Endometrial microvascular endothelial cells (primary cell): ENCODE results near the gene CHRNA7. TPM values are rescaled to one million over a fixed set of nuclear protein-coding genes. Genes with fewer than 3 reads are reported as not detected.

Experiments used
- in situ Hi-C: cut with HindIII; loops from 2 replicates; pipeline ENCODE4 v1.10.0; 2017; ENCODE audit warnings: low sequenced_read_pairs, low pct_unique_long_range_greater_than_20kb; ENCODE audit errors: inconsistent ontology term
- total RNA-seq: library from RNA; depleted of rRNA; stranded (reverse); fragments of >200 nt; gene quantifications from one replicate; pipeline ENCODE4 v1.2.3, GENCODE V29; 2015; ENCODE audit errors: inconsistent ontology term

The CHRNA7 gene
- total RNA-seq, 1 donor from 2014 or later: 1.0 TPM

GRCh38 chr15:32057876-32058425 is 27.6 kb downstream of the CHRNA7 start:
- in situ Hi-C loops: no loop called here

DNA sequence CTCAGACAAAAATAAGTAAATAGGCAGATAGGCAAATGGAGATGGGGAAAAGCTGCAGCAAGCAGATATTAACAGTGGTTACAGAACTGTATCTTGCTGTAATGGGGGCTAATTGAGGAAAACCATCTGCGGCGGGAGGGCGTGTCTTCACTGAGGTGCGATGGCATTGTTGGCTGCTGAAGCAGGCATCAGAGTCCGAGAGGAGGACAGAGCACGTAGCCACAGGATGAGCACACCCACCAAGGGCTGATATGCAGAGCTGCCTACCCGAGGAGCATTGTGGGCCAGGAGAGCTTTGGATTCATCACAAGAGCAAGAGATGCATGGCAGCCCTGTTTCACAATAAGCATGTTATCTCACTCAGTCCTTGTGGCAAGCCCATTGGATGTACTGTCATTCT is 30.4 kb downstream of the CHRNA7 start:
- in situ Hi-C loops: no loop called here

DNA sequence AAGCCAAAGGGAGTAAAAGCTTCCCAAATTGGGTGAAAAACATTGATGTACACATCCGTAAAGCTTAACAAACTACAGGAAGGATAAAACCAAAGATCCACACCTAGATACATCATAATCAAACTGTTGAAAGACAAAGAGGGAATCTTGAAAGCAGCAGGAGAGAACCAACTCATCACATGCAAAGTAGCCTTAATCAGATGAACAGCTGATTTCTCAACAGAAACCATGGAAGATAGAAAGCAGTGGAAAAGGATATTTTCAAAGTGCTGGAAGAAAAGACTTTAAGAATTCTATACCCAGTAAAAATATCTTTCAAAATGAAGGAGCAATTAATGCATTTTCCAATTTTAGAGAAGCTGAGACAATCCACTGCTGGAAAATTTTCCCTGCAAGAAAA is 36.8 kb downstream of the CHRNA7 start:
- in situ Hi-C loops: no loop called here

- in situ Hi-C loops: no loop called here
These were observed 59.6 kb downstream of the CHRNA7 start for GRCh38 chr15:32089851-32090359.

- in situ Hi-C loops: no loop called here
These were observed 61.4 kb downstream of the CHRNA7 start for GRCh38 chr15:32091505-32092380.

DNA sequence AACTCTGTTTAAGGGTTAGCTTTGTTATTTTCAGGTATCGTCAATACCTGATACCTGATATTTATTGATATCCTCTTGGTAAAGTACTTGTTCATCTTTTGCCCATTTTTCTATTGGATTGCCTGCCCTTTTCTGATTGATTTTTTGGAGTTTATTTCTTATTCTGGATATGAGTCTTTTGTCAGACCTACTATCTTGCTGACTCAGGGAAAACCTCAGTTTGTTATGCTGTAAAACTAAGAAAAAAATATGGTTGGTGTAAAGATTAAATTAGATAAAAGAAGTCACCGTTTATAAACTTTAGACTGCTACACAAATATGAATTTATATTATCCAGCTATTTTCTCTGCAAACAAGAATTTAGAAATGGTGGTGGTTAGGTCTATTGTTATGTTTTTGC is 65.9 kb downstream of the CHRNA7 start:
- in situ Hi-C loops: no loop called here

DNA sequence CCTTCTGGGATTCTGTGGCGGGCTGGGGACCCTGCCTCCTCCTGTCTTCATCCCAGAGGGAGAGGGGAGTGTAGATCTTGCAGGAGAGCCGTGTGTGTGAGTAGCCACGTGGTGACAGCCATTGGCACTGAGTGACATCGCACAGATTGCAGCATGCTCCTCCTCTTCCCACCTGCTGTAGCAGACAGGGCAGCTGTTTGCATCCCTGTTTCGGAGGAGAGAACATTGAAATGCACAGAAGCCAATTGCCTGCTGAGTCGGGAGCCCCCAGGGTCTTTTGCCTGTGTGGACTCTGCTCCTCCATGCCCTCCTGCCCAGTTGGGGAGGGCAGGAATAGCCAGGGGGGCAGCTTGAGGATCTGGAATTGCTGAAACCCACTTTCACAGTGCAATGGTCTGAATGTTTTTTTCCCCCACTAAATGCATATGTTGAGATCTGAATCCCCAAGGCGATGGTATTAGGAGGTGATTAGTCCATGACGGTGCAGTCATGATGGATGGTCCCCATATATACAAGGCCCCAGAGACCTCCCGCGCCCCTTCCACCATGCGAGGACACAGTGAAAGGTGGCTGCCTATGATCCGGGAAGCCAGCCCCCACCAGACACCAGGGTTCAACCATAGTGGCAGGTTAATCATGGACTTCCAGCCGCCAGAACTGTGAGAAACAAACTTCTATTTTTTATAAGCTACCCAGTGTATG is 66.8 kb downstream of the CHRNA7 start:
- in situ Hi-C loops: no loop called here

GRCh38 chr15:32098033-32098432 is 67.7 kb downstream of the CHRNA7 start:
- in situ Hi-C loops: no loop called here

DNA sequence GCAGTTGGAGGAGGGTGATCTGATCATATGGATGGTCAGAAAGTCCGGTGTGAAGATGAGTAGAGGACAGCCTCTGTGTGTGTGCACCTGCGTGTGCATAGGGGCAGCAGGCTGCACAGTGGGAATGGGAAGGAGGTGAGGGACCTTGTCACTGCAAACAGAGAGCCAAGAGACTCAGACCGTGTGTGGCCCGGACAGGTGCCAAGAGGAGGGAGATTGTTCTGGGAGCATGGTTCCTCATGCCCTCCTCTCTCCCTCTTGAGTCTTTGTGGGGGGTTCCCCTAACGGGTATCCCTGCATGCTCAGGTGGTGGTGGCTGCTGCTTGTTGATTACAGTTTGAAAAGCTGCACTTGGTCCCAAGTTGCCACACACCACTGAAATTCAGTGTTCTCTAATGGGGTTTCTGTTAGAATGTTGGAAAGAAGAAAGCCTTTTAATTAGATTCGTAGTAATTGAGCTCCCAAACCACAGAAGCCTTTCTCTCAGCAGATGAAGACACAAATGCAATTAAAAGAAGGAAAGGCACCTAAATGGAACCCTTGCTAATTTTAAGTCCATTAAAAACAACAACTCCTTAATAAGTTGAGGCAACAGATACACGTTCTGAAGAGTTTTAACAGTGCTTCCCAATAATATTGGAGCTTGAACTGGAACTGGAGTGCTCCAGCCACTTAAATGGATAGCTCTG is 68.9 kb downstream of the CHRNA7 start:
- in situ Hi-C loops: no loop called here

DNA sequence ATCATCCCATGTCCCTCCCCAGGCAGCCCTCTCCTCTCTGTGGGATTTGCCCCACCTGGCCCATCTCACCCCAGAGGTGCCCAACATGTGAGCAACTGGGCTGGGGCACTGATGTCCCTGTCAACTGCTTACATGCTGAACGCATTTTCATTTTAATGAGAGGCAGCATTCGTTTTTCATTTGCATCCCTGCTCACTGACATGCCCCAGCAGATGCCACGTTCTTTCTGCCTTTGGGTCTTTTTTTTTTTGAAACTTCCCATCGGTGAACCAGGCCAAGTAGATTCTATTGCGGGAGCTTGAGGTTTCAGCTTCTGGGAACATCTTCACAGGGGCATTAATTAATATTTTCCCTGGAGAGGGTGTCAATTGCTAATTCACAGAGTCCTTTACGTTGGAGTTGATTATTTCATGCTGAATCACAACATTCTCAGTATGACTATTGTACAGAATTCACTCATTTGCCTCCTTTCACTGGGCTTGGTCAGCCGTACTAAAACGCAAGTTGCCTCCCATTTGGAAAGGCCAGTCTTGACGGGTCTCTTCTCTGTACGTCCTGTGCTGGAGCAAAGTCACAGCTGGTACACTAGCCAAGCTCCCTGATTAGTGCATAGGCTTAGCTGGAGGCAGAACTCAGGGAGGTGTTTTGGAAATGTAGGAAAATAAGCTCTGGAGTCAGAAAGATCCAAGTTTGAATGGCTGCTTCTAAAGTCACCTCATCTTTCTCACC is 69.8 kb downstream of the CHRNA7 start:
- in situ Hi-C loops: no loop called here

- in situ Hi-C loops: no loop called here
These were observed 74.0 kb downstream of the CHRNA7 start for GRCh38 chr15:32104061-32104995.

DNA sequence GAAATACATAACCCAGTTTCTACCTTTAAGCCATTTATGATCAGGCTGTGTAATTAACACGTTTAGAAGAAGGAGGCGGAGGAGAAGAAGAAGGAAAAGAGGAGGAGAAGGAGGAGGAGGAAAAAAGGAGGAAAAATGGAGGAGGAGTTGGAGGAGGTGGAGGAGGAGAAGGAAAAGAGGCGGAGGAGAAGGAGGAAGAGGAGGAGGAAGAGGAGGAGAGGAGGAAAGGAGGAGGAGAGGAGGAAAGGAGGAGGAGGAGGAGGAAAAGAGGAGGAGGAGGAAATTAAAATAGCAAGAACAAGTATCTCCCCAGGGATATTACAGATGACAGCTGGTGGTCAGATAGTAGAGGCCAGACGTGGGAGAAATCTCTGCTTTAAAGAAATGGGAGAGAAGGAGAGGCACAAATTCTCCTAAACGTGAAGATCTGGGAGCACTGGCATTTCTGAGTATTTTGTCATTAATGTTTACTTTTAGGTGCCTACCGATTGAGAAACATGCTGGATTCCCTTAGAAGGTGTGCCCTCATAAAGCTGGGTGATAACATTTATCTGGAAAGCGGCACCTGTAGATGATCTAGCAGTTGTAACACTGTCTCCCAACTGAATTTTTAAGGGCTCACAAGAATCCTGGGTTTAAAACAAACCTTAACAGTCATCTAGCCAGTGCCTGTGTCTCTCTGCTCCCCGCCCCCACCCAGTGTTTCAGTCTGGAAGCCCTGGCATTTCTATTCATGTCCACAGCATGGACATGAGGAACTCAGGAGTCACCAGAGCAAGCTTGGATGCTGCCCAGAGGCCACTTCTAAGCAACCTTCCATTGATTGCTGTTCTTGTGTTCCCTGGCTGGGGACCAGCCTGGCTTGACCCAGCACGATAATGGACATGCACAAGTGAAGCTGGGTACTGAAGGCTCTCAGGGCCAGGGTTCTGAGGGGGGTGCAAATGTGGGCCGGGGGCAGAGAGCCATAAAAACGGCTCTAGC is 75.2 kb downstream of the CHRNA7 start:
- in situ Hi-C loops: no loop called here

DNA sequence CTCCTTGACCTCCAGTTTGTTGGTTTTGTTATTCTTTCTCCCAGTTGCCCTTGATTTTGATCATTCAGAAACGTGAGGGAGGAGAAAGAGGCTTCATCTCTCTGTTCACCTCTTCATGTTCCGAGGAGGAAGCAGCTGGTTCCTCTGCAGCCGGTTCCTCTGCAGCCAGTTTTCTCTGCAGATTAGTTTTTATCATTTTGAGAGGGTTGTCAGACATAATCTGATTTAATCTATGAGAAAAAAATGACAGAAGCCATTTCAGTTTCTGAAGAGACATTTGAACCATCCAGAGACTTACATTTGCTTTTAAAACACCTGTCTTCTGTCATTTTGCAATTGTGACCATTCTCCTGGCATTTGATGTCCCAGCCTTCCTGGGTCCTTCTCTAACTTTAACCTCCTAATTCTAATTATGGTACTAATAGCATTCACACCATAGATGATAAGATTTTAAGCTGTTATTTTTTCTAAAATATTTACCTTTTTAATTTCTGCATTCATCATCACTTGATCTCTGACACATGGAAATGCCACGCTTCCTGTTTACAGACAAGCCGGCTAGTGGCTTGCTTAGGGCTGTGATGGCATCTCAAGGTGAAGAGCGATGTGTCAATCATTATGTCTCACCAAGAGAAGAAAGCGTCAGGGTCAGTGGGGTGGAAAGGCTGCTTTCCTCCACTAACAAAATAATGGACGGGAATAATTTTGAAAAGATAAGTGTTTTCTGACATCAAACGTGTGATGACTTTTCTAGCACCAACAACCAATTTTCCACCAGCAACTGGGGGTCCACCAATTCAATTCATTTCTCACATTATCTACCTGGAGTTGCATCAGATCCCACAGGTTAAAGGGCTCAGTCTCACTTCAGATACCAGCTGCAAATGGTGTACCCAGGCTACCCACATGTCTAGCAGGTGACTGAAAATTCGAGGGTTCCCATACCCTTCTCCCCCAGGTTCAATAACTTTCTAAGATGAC is 76.4 kb downstream of the CHRNA7 start:
- in situ Hi-C loops: no loop called here

- in situ Hi-C loops: no loop called here
These were observed 77.3 kb downstream of the CHRNA7 start for GRCh38 chr15:32107477-32108080.

DNA sequence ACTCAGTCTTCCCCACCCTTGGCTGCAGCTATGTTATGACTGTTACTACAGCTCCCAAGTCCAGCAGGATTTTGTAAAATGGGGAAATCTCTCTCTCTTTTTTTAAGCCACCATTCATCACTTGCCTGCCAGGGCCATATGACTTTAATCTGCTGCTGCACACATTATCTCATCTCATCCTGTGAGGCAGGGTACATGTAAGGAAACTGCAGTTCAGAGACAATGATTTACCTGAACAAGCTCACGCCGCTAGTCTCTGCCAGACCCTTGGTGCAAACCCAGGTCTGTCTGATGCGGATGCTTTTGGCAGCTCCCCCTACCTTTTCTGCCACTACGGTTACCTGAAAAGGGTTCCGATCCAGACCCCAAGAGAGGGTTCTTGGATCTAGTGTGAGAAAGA is 78.3 kb downstream of the CHRNA7 start:
- in situ Hi-C loops: no loop called here
